ENCODE data around the gene PCLO.

The PCLO gene

GRCh38 chr7:82961240-82961639 lies 201.4 kb downstream of the PCLO start:
- H3K27me3 Mint-ChIP-seq (ENCODE audit: low read depth, poor library complexity): no peaks in the 10 kb centered on the region
- no peaks in the 10 kb centered on the region for H3K36me3 Mint-ChIP-seq (ENCODE audit: low read depth)
- H3K9me3 Mint-ChIP-seq: no peaks in the 10 kb centered on the region
- H3K27ac Mint-ChIP-seq: no peak overlapping the region
- H3K4me1 Mint-ChIP-seq: no peaks in the 10 kb centered on the region
- no peak overlapping the region for H3K4me3 Mint-ChIP-seq
- TF ChIP-seq CTCF (IDR thresholded peaks at IDR 0.05): no peak
- no peak for DNase-seq

GRCh38 chr7:82959528-82959927 lies 203.2 kb downstream of the PCLO start:
- no peaks in the 10 kb centered on the region for H3K4me1 Mint-ChIP-seq
- DNase-seq: no peak
- no peaks in the 10 kb centered on the region for H3K9me3 Mint-ChIP-seq
- H3K4me3 Mint-ChIP-seq: no peak overlapping the region
- H3K36me3 Mint-ChIP-seq (ENCODE audit: low read depth): no peaks in the 10 kb centered on the region
- no peak for TF ChIP-seq CTCF (IDR thresholded peaks at IDR 0.05)
- H3K27ac Mint-ChIP-seq: peak overlapping the region; percentile 22
- no peaks in the 10 kb centered on the region for H3K27me3 Mint-ChIP-seq (ENCODE audit: low read depth, poor library complexity)

GRCh38 chr7:82957521-82957920 lies 205.2 kb downstream of the PCLO start:
- no peak overlapping the region for H3K27ac Mint-ChIP-seq
- no peaks in the 10 kb centered on the region for H3K36me3 Mint-ChIP-seq (ENCODE audit: low read depth)
- H3K4me1 Mint-ChIP-seq: no peaks in the 10 kb centered on the region
- no peaks in the 10 kb centered on the region for H3K27me3 Mint-ChIP-seq (ENCODE audit: low read depth, poor library complexity)
- H3K4me3 Mint-ChIP-seq: no peak overlapping the region
- H3K9me3 Mint-ChIP-seq: no peaks in the 10 kb centered on the region
- TF ChIP-seq CTCF (IDR thresholded peaks at IDR 0.05): no peak
- DNase-seq: no peak

- Mint-ChIP-seq H3K27ac (no peak overlapping the region), H3K36me3 (ENCODE audit: low read depth) (no peaks in the 10 kb centered on the region)
- no peak for DNase-seq
These were observed 209.2 kb downstream of the PCLO start for GRCh38 chr7:82953324-82954027.

GRCh38 chr7:82950436-82950835 lies 212.2 kb downstream of the PCLO start:
- no peak for TF ChIP-seq CTCF (IDR thresholded peaks at IDR 0.05)
- H3K27ac Mint-ChIP-seq: no peak overlapping the region
- H3K4me3 Mint-ChIP-seq: no peak overlapping the region
- no peaks in the 10 kb centered on the region for H3K4me1 Mint-ChIP-seq
- H3K36me3 Mint-ChIP-seq (ENCODE audit: low read depth): no peaks in the 10 kb centered on the region
- H3K9me3 Mint-ChIP-seq: no peaks in the 10 kb centered on the region
- H3K27me3 Mint-ChIP-seq (ENCODE audit: low read depth, poor library complexity): peaks cover 4% of the 10 kb centered on the region
- DNase-seq: no peak

More at GRCh38 chr7:82953324-82954027, 209.2 kb downstream of the PCLO start:
- H3K4me1 Mint-ChIP-seq: no peaks in the 10 kb centered on the region
- TF ChIP-seq CTCF (IDR thresholded peaks at IDR 0.05): no peak
- H3K4me3 Mint-ChIP-seq: no peak overlapping the region
- H3K9me3 Mint-ChIP-seq: no peaks in the 10 kb centered on the region
- H3K27me3 Mint-ChIP-seq (ENCODE audit: low read depth, poor library complexity): peaks cover 4% of the 10 kb centered on the region

- Mint-ChIP-seq H3K4me1 (no peaks in the 10 kb centered on the region), H3K27me3 (ENCODE audit: low read depth, poor library complexity) (peaks cover 2% of the 10 kb centered on the region), H3K27ac (no peak overlapping the region), H3K4me3 (no peak overlapping the region), H3K36me3 (ENCODE audit: low read depth) (no peaks in the 10 kb centered on the region), H3K9me3 (no peaks in the 10 kb centered on the region)
- DNase-seq: no peak
- no peak for TF ChIP-seq CTCF (IDR thresholded peaks at IDR 0.05)
These were observed 217.2 kb downstream of the PCLO start for GRCh38 chr7:82945480-82945879.

Data from nephron progenitor cell (in vitro differentiated cells).